Activated gamma-delta T cell treated with anti-CD3 and anti-CD28 coated beads, Interleukin-2, amount 50 U/mL, for 16 hours (primary cell): ENCODE data around the gene PDGFRB.

ENCODE experiments used
- DNase-seq: peaks from one replicate; pipeline ENCODE4 v3.0.0-alpha.2; 2020; ENCODE audit warnings: low read depth

The PDGFRB gene

DNA sequence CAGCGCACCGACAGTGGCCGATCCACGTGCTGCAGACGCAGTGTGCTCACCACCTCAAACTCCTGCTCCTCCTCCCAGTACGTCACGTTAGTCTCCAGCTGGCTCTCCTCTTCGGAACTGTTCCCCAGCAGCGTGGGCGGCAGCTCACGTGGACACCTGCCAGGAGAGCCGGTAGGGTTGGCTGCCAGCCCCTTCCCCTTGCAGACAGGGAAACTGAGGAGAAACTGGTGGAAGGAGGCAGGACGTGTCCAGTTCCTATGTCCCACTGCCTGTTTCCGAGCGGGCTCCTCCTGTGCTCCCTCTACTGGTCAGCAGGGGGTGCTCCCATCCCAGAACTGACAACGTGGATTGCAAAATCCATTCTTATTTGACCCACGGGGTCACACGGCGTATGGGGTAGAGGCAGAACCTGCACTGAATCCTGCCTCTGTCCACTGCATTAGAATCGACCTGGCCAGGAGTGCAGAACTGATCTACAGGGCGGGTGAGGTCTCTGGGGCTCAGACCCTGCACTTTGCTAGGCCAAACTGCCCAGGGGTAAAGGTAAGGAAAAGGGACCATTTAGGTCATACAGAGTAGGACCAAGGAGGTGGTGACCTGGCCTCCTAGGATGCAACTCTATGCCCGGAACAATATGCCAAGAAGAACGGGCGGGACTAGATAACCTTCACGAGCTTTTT, 25.7 kb downstream of the PDGFRB start:
- DNase-seq, result peak; percentile 11

DNA sequence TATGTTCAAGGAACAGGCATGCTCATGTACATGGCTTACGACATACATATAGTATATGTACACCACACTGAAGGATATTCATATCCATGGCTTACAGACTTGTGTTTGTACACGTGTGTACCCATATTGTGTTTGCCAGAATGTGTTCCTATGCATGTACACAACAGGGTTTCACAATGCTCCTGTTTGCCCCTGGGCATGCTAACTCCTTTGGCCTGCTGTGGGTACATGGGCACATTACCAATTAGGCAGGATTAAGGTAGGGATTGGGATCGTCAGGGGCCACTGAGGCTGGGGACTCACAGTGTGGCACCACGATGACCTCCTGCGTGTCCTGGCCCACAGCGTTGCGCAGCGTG, 26.2 kb downstream of the PDGFRB start:
- DNase-seq, result no peak

DNA sequence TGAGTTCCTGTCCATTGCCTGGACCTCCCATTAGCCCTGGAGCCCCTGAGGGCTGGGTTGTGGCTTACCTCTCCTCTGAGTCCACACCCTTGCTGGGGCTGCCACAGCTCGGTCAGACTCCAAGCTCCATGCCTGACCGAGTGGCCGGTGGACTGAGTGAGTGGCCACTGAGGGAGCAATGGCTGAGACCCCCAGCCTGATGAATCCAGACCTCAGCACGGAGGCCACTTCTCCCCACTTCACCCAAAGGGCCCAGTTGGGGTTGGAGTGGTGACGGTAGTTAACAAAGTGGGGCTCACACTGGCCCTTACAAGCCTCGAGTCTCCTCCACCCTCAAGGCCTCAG, 28.8 kb downstream of the PDGFRB start:
- DNase-seq, result no peak

DNA sequence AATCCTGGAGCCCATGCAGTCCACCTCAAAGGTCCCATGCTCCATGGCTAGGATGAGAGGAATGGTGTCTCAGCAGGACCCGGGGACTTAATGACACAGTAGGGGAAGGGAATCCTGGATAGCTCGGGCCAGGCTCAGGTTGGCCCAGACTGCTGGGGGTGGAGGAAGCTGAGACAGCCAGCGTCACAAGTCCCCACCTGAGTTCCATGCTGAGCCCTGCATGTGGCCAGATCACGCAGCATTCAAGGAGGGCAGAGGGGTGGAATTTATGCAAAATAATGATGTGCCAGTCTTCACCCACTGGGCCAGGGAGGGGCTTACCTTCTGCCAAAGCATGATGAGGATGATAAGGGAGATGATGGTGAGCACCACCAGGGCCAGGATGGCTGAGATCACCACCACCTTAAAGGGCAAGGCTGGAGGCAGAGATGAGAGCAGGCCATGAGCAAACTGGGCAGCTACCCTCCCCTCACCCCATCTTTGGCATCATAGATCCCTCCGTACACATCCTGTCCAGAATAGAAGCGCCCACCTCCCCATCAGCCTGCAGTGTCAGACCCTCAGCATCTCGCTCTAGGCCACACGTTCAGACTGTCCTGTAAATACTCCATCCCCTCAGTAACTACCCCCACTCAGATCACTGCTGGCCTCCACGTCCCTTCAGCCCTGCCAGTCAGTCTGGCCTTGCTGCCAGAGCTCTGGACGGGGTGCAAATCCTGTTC, 29.3 kb downstream of the PDGFRB start:
- DNase-seq, result no peak

DNA sequence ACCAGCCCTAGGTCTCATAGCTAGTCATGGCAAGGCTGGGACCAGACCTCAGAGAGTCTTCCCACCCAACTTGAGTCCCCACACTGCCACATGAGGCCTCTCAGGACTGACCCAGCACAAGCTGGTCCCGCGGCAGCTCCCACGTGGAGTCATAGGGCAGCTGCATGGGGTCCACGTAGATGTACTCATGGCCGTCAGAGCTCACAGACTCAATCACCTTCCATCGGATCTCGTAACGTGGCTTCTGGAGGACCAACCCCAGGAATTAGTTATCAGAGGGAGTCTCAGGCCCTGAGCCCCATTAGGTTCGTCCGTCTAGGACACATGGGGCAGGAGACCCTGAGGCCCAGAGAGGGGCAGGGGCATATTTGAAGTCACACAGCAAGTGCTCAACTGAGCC, 30.3 kb downstream of the PDGFRB start:
- no peak for DNase-seq

DNA sequence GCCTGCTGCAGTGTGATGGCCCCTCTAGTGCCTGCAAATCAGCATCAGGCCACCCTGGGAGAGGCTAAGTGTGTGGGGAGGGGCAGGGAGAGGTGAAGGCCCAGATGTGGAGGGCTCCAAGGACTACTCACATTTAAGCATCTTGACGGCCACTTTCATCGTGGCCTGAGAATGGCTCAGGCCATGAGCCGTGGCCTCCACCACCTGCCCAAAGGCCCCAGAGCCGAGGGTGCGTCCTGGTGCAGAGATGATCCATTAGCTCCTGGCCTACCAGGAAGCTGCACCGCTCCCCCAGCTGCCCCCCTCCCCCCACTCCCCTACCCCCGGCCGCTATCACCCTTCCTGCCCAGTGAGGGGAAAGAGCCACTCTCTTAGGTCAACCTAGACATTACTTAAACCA, 31.0 kb downstream of the PDGFRB start:
- no peak for DNase-seq

DNA sequence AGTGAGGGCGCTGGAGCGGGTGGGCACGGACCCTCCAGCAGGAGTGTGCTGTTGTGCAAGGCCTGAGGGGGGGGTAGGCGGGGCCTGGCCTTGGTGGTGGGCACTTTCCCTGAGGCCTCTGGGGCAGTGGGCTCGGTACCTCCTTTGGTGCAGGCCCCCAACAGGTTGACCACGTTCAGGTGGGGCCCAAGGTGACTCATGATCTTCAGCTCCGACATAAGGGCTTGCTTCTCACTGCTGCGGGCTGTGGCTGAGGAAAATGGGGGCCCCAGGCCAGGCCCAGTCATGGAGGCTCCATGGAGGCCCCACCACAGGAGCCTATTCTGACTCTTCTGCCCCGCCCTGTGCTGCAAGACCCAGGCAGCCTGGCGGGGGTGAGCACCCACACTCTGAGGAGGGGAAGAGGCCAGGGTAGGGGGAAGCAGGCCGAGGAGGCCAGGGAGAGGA, 31.5 kb downstream of the PDGFRB start:
- DNase-seq, result no peak

DNA sequence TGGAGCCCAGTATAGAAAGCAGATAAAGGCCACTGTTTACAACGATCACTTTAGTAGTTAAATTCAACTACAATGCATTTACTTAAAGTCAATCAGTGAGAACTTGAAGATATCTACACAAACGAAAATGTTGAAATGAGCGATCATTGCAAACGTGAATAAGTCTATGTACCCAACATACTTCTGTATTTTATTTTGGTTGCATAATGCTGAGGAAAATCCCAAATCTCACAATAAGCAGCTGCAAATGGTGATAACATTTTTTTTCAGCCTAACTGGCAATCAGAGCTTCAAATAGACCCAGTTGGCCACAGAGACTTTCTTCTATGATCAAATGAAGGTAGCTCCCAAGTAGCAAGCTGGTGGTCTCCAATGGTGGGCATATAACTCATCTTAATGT, 32.1 kb downstream of the PDGFRB start:
- no peak for DNase-seq

DNA sequence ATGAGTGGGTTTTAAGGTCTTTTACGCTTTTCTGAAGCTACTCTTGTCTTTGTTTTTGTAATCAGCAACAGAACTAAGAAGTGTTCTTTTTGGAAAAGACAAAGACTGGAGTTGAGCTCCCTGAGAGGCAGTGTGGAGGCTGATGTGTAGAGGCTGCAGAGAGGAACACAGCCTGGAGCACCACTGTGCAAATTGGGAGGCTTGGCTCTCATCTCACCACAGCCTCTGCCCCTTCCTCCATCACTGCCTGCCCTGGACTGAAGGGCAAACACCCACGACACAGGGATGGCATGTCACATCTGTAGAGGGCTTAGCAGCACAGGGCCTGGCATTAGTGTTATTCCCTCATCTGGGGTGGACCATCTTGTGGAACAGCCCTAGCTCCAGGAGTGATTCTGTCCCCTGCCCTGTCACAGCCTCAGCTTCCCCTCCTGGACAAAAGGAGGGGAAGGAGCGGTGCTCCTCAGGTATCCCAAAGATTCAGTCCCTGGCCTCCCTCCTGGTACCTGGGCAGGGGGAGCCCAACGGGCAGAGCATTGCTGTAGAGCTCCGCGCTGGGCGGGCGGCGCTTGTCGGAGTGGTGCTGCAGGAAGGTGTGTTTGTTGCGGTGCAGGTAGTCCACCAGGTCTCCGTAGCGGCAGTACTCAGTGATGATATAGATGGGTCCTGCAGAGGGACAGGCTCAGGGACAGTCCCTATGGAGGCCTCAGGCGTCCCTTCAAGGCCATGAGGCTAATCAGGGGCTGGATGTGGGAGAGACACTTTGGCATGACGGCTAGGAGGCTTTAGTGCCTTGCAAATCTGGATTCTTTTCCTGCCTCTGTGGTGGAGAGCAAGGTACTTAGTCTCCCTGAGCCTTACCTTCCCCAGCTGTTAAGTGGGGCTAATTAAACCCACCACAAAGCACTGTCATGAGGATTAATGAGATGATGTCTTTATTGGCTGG, 32.8 kb downstream of the PDGFRB start:
- DNase-seq, result no peak

DNA sequence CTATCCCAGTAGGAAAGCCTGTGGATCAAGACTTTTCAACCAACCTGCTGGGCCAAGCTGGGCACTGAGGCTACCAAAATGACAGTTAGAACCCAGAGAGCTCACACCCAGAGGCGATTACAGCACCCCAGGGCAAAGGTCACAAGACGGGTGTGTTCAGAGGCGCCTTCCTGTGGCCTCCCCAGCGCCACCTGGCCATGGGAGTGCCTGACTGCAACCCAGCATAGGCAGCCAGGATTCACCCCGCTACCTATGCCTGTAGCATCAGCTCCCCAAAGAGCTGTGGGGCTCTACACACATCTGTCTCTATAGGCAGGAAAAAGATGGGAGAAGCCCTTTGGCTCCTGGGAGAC, 33.5 kb downstream of the PDGFRB start:
- DNase-seq, result no peak

DNA sequence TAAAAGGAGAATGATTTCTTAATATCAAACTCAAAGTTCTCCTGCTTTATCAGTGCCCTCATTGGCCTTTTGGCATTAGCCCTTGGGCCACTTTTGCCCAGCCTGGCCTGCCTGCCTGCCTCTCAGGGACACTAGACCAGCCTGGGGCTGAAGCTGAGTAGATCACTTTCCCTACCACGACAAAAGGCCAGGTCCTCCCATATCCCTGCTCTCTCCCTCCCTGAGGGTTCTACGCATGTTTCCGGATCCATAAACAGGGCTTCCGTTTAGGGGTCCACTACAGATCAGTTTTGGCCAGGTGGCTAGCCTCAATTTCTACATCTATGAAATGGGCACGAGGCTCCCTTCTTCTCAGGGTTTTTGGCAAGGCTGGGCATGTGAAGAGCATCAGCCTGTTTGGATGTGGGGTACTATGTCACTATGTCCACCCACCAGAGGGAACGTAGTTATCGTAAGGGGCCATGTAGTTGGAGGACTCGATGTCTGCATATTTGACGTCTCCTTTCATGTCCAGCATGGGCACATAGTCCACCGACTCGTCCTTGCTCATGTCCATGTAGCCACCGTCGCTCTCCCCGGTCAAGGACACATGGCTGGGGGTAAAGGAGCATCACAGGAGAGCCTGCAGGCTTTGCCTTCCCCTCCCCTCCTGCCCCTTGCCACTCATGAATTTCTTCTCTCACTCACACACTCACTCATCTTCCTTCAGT, 34.0 kb downstream of the PDGFRB start:
- DNase-seq, result no peak

DNA sequence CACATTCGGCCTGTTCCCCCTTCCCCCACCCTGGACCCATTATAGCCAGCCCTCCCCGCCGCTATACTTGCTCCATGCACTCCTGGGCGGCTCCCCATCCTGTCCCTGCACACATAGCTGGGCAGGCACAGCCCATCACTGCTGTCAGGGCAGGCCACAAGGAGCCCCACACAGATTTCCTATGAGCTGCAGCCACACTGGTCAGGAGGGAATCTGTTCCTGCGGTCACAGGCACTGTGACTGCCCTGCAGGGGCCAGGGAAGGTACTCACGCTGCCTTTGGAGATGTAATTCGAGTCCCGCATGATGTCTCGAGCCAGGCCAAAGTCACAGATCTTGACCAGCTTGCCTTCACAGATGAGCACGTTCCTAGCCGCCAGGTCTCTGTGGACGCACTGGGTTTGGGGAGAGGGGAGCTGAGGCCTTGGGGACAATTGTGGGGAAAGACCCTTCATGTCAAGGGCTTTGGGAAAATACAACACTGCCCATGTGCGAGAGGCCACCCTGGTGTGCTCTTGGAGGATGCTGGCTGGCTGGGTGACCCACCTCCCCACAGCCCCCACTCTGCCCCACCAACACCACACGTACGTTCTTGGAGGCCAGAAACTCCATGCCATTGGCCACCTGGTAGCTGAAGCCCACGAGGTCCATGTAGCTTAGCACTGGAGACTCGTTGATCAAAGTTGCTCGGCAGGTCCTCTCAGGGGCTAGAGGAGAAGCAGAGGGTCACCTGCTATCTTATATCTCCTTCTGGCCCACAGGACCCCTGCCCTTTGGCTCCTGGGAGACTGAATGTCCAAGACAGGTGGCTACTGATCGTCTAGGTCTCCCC, 34.8 kb downstream of the PDGFRB start:
- DNase-seq, result no peak

DNA sequence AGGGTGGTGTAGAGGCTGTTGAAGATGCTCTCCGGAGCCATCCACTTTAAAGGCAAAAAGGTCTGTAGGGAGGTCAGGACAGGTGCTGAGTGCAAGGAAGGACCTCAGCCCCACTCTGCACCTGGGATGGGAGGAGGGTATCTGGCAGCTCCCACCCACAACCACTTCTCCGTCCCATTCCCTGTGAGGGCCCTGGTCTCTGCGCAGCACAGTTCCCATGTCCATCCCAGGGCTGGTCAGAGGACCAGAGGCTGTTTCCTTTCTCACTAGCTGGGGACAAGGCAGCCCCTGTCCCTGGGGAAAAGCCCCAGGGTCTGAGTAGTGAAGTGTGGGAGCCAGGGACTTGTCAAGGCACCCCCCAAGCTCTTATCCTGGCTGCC, 35.6 kb downstream of the PDGFRB start:
- no peak for DNase-seq

DNA sequence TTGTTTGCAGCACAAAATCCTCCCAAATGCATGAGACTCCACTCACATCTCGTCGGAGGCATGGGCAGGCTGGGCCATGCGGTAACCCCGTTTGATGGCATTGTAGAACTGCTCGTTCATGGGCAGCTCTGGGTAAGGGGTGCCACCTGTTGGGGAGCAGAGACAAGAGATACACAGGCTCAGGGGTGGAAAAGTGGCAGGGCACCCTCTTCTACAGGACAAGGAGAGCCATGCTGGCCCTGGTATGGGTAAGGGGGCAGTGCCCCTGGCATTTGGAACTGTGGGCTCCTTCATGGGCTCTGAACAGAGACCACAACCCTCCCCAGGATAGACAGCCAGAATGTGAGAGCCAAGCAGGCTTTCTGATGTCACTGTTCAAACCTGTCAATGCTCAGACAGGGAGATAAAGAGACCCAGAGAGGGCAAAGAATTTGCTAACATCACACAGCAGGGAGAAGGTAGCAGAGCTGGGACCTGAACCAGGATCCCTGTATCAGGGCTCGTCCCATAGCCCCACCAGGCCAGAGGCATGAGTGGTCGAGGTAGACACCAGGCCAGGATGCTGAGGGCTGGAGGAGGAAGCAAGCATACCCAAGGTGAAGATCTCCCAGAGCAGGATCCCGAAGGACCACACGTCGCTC, 36.1 kb downstream of the PDGFRB start:
- DNase-seq, result no peak

DNA sequence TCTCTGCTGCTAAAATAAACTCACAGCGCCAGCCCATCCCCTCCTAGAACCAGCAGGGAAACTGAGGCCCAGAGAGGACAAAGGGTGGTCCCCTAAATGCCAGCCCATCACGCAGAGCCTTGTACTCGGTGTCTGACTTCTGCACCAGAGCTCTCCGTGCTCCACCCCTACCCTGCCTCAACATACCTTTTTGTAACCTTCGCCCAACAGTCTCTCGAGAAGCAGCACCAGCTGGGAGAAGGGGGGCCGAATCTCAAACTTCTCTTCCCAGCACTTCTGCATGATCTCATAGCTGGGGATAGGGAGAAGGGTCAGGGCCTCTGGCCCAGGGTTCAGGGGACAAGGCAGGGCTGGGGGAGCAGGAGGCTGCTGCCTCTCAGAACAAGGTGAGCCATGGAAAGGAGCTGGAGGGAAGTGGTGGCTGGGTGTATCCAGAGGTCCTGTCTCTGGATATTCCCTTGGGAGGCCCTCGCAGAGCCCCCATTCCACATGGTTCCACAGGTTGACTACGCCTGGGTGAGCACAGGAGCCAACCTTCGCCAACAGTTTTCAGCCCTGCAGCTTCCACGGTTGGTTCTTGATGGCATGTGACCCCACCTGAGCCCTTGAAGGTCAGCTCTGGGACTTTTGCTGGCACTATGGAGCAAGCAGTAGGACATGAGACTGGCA, 37.0 kb downstream of the PDGFRB start:
- no peak for DNase-seq

DNA sequence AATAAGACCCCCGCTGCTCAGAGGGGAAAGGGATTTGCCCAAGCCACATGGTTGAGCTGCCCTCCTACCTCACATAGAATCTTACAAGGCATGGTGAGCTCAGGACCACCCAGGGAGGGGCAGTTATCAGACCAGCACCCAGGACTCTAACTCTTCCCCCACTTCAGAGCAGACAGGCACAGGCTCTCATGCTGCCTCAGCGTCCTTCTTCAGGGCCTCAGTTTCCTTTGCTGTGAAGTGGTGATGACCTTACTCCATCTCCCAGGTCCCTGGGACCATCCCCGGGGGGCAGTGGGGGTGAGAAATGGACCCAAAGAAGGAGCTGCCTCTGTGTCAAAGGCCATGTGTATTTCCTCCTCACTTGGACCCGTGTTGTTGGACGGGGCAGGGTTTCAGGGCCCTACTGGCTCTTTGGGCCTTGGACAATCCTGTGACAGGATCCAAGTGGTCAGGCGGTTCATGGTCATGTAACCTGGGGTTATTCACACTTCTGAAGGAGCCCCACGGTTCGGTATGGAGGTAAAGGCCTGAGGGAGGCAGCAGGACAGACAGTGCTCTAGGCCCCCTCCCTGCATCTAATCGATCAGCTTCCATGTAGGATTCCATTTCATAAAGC, 37.6 kb downstream of the PDGFRB start:
- no peak for DNase-seq

DNA sequence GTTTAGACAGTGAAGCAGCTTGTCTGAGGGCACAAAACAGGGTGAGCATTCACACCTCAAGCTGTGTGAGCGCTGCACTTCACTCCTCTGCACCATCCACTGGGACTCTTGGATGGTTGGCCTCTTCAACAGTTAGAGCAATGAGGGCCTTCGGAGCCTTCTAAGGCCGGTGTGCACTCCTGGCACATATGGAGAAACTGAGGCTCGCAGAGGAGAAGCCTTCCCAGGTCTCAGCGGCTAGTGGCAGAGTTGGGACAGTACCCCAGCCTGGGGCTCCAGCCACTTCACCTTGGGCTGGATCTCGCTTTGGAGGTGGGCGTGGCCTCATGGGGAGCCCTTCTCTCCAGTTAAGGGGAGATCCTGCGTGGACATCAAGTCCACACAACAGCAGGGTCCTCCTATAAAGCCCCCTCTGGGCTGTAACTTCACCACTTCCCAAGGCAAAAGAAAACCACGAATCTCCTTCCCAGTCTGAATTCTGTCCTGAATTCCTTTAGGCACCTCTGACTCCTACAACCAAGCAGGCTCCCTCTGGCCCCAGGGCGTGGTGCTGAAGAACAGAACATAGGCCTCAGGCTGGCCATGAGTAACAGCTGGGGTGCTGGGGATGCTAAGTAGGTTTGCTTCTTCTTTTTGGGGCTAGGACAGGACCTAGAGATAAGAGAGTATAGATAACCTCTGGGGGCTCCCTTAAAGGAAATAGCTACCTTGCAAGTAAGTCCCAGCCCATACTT, 38.8 kb downstream of the PDGFRB start:
- no peak for DNase-seq

DNA sequence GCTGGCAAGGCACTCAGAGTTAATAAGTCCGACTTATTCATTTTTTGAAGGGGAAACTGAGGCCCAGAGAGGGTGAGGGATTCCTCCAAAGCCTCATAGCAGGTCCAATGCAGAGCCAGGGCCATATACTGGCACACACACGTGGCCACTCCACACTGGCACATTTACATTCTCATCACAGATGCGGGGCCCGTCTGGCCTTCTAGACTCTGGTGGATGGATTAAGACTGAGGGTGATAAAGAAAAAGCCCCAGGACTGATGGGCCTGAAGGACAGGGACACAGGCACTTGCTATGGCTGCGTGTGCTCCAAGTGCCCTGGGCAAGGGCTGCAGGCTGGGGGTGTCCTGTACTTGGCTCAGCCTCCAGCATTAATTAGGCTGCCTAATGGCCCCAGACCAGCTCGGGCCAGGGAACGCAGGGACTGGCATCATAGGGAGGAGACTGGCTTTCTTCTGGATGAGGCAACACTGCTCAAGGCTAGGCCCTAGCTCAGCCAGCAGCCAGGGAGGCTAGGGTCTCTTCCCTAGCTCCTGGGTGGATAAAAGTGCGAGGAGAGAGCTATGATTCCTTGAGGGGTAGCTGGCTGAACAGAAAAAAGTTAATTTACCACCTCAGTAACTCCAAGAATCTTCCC, 40.8 kb downstream of the PDGFRB start:
- no peak for DNase-seq

DNA sequence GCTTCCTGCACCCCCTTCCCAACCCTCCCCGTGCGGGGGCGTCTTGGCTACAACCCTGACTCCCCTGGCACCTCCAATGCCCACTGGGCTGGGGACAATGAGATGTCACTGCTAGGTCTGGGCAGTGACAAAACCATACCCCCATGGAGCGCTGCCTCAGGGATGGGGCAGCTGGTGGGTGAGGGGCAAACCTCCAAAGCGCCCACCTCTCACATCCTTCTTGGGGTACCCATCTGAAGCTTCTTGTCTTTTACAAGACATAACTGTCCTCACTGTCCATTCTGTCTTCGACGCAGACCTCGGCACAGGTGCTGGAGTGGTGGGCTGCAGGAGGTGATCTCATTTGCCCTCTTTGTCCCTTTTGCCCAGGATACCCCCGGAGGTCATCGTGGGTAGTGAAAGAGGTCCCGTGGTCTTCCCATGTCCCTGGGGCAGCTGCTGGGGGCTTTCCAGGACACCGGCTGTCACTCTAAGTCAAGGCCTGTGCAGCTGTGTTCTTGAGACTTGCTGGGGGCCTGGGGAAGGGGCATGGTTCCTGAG, 41.5 kb downstream of the PDGFRB start:
- no peak for DNase-seq
